Sigmoid colon (tissue), 4 donors: ENCODE measurements around the gene TREML4.

Source experiments
- CTCF ChIP-seq, 4 experiments: fragments of 450-650 bp in 3 of 4; fragments of 200-600 bp in 1 of 4; IDR thresholded peaks; one replicate each; pipeline ENCODE4 v1.5.1; 2016 to 2019; ENCODE audit warnings: antibody characterized with exemption in 4 of 4, mild to moderate bottlenecking in 3 of 4, moderate library complexity in 2 of 4
- EP300 ChIP-seq, 4 donors: sonication (generic); formaldehyde crosslinking; IDR thresholded peaks; one replicate each; pipeline ENCODE4 v1.6.1; 2017; ENCODE audit warnings: antibody characterized with exemption in 4 of 4
- POLR2A ChIP-seq, 2 donors: fragments of 450-650 bp; IDR thresholded peaks; one replicate each; pipeline ENCODE4 v1.6.1; 2016; ENCODE audit warnings: antibody characterized with exemption in 2 of 2, mild to moderate bottlenecking in 2 of 2, moderate library complexity in 2 of 2
- POLR2AphosphoS5 ChIP-seq, 4 donors: sonication (generic); formaldehyde crosslinking; IDR thresholded peaks; one replicate each; pipeline ENCODE4 v1.6.1; 2017; ENCODE audit warnings: antibody characterized with exemption in 4 of 4

GRCh38 chr6:41262401-41262800 is 34.3 kb downstream of the TREML4 start:
- no peak for TF ChIP-seq CTCF (IDR thresholded peaks at IDR 0.05)
- no peak for TF ChIP-seq POLR2A (IDR thresholded peaks at IDR 0.05)
- no peak for TF ChIP-seq EP300 (IDR thresholded peaks at IDR 0.05)
- TF ChIP-seq POLR2AphosphoS5 (IDR thresholded peaks at IDR 0.05): no peak
